Cardiac atrium fibroblast (primary cell): ENCODE results near the gene PRIMPOL. TPM values are rescaled to one million over a fixed set of nuclear protein-coding genes. Genes with fewer than 3 reads are reported as not detected.

Source experiments
- total RNA-seq: library from RNA; depleted of rRNA; stranded (reverse); fragments of >200 nt; gene quantifications from 2 replicates; pipeline ENCODE4 v1.2.3, GENCODE V29; 2015

Gene PRIMPOL, protein sequence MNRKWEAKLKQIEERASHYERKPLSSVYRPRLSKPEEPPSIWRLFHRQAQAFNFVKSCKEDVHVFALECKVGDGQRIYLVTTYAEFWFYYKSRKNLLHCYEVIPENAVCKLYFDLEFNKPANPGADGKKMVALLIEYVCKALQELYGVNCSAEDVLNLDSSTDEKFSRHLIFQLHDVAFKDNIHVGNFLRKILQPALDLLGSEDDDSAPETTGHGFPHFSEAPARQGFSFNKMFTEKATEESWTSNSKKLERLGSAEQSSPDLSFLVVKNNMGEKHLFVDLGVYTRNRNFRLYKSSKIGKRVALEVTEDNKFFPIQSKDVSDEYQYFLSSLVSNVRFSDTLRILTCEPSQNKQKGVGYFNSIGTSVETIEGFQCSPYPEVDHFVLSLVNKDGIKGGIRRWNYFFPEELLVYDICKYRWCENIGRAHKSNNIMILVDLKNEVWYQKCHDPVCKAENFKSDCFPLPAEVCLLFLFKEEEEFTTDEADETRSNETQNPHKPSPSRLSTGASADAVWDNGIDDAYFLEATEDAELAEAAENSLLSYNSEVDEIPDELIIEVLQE
- total RNA-seq, result 4.4 and 7.6 TPM in 2 replicates

DNA sequence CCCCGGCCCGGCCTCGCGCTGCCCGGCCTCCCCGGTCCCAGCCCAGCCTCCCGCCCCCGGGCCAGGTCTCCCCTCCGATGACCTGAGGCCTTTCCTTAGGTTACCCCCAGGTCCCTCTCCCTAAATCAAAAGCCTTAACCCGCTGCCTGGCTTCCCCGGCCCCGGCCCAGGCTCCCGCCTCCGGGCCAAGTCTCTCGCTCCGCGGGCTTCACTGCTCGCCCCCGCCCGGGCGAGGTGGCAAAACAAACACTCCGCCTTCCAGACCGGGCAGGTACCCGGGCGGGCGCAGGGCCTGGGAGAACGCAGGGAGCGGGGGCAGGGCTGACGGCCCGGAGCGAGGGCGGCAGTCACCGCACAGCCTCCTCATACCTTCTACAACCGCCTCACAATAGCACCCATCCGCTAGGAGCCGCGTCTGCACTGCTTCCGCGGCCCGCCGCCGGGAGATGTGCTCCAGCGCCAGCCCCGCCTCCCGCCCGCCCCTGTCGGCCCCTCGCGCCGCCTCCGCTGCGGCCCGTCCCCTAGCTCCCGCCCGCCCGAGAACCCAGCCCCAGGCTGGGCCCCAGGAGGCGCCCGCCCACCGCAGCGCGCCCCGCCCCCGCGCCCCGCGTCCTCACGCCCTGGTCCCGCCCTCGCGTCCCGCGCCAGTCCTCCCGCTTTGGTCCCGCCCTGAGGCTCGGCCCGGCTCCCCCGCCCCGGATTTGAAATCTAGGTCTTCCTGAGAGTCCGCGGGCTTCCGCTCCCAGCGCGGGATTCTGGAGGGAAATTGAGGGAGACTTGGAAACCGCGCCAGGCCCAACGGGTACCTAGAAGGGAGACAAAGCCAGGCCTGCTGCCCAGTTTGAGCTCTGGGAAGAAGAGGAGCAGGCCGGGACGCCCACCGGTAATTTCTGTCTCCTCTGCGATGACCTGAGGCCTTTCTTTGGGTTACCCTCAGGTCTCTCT, at the start of gene PRIMPOL, which contains the start of gene CASP3:
Gene PRIMPOL, plus strand, starts transcription at position 713 of the 945 bp plus-strand sequence. CDS start 7,403 bp downstream, outside the sequence.
Gene CASP3, minus strand, starts transcription at position 422 of the 945 bp plus-strand sequence. CDS start 10,994 bp downstream, outside the sequence.

DNA sequence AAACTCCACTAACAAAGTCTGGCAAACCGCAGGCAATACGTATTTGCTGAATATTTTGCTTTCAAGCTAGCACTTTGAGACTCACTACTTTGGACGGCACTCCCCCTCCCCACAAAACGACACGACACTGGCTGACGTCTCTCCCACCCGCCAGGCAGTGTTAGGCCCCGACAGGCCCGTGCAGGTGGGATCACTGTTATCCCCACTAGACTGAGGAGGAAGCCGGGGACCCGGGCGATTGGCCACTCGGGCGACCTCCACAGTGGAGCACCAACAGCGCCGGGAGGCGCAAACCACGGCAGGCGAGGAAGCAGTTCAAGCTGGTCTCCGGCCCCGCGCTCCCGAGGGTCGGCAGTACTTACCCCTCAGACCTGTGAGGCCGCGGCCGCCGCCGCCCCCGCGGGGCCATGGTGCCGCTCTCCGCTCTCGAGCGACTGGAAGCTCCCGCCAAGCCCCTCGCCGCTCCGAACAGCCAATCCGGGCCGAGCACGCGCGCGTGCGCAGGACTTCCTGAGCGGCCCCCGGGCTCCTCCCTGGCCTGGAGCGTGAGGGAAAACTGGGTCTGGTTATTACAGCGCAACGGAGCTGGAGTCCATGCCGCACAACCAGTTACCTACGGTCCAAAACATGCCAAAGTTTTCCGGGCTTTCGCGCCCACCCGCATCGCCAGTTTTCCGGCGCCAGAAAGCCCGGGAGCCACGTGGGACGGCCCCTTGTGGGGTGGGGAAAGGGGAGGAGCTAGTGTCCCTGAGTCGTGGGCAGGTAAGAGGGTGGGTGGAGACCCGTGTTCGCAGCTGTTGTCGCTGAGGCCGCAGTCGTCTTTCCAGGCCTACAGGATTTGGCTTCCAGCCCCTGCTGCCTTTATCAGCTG, 84.4 kb downstream of the PRIMPOL start, which contains the start of gene CENPU:
Gene CENPU, minus strand, starts transcription at position 443 of the 871 bp plus-strand sequence. Its CDS starts 34 bp downstream, at position 409.

Other genes starting within 250 kb of the PRIMPOL start
- 26.4 and 28.5 TPM in 2 replicates for gene IRF2, start 175.2 kb upstream of the PRIMPOL start, total RNA-seq
- 48.3 and 51.6 TPM in 2 replicates for gene CASP3, start 291 bp upstream of the PRIMPOL start, total RNA-seq
- gene CENPU, start 84.4 kb downstream of the PRIMPOL start, total RNA-seq, result 4.9 and 11.0 TPM in 2 replicates
- 22.0 and 29.5 TPM in 2 replicates for gene ACSL1, start 176.2 kb downstream of the PRIMPOL start, total RNA-seq